H9 (cell line): ENCODE results near the gene ANAPC15. TPM values are rescaled to one million over a fixed set of nuclear protein-coding genes. Genes with fewer than 3 reads are reported as not detected.

ENCODE experiments used
- DNase-seq: peaks from one replicate; pipeline ENCODE4 v3.0.0-alpha.2; 2017
- H2AFZ ChIP-seq: one replicate; pipeline ENCODE4 v1.6.1; 2013; ENCODE audit warnings: mild to moderate bottlenecking, low read length, control low read depth, moderate library complexity
- H2AK5ac ChIP-seq: 2 replicates; pipeline ENCODE4 v1.6.1; 2013; ENCODE audit warnings: low read length, control low read depth, mixed read lengths; ENCODE audit not compliant: insufficient read length
- H2BK120ac ChIP-seq: one replicate; pipeline ENCODE4 v1.6.1; 2013; ENCODE audit warnings: low read depth, mild to moderate bottlenecking, low read length, control low read depth, inconsistent platforms; ENCODE audit not compliant: poor library complexity, severe bottlenecking
- H2BK12ac ChIP-seq: 2 replicates; pipeline ENCODE4 v1.6.1; 2013; ENCODE audit warnings: low read length, control low read depth, mixed read lengths, low read depth; ENCODE audit not compliant: insufficient read length
- H2BK15ac ChIP-seq: 2 replicates; pipeline ENCODE4 v1.6.1; 2013; ENCODE audit warnings: low read depth, low read length, control low read depth
- H2BK20ac ChIP-seq: one replicate; pipeline ENCODE4 v1.6.1; 2013; ENCODE audit warnings: low read depth, mild to moderate bottlenecking, low read length, control low read depth, inconsistent platforms; ENCODE audit not compliant: poor library complexity, severe bottlenecking
- H2BK5ac ChIP-seq: 2 replicates; pipeline ENCODE4 v1.6.1; 2013; ENCODE audit warnings: low read length, control low read depth, mixed read lengths; ENCODE audit not compliant: insufficient read length
- H3K14ac ChIP-seq: 2 replicates; pipeline ENCODE4 v1.6.1; 2013; ENCODE audit warnings: low read length, control low read depth; ENCODE audit not compliant: insufficient read depth
- H3K18ac ChIP-seq: 2 replicates; pipeline ENCODE4 v1.6.1; 2013; ENCODE audit warnings: low read depth, mild to moderate bottlenecking, mixed read lengths, low read length, control low read depth; ENCODE audit not compliant: insufficient read length
- H3K23ac ChIP-seq: 2 replicates; pipeline ENCODE4 v1.6.1; 2013; ENCODE audit warnings: low read length, control low read depth, mixed read lengths, low read depth; ENCODE audit not compliant: insufficient read length
- H3K23me2 ChIP-seq: 2 replicates; pipeline ENCODE4 v1.6.1; 2013; ENCODE audit warnings: low read depth, mild to moderate bottlenecking, mixed read lengths, low read length, control low read depth; ENCODE audit not compliant: insufficient read length, poor library complexity, severe bottlenecking
- H3K27ac ChIP-seq: 2 replicates; pipeline ENCODE4 v1.5.1; 2013; ENCODE audit warnings: low read length, control low read depth, mixed read lengths, low read depth; ENCODE audit not compliant: insufficient read length
- H3K27me3 ChIP-seq: 2 replicates; pipeline ENCODE4 v1.6.1; 2013; ENCODE audit warnings: low read length, control low read depth, inconsistent platforms; ENCODE audit not compliant: insufficient read depth
- H3K4ac ChIP-seq: 2 replicates; pipeline ENCODE4 v1.6.1; 2013; ENCODE audit warnings: low read depth, mild to moderate bottlenecking, control low read depth, inconsistent platforms, low read length, moderate library complexity
- H3K4me1 ChIP-seq: 2 replicates; pipeline ENCODE4 v1.6.1; 2013; ENCODE audit warnings: low read length, control low read depth, inconsistent platforms; ENCODE audit not compliant: insufficient read depth
- H3K4me2 ChIP-seq: 2 replicates; pipeline ENCODE4 v1.6.1; 2013; ENCODE audit warnings: low read length, control low read depth, mixed read lengths; ENCODE audit not compliant: insufficient read length, insufficient read depth
- H3K56ac ChIP-seq: 2 replicates; pipeline ENCODE4 v1.6.1; 2013; ENCODE audit warnings: low read depth, mild to moderate bottlenecking, mixed read lengths, low read length, control low read depth; ENCODE audit not compliant: insufficient read length
- H3K79me1 ChIP-seq: 2 replicates; pipeline ENCODE4 v1.6.1; 2013; ENCODE audit warnings: low read depth, mild to moderate bottlenecking, moderate library complexity, low read length, control low read depth, inconsistent platforms; ENCODE audit not compliant: insufficient read depth, poor library complexity, severe bottlenecking
- H3K79me2 ChIP-seq: 2 replicates; pipeline ENCODE4 v1.6.1; 2013; ENCODE audit warnings: low read length, control low read depth, inconsistent platforms; ENCODE audit not compliant: insufficient read depth
- H3K9ac ChIP-seq: 2 replicates; pipeline ENCODE4 v1.6.1; 2013; ENCODE audit warnings: low read length, control low read depth, mixed read lengths; ENCODE audit not compliant: insufficient read length; ENCODE audit errors: extremely low read depth
- H3K9me3 ChIP-seq: one replicate; pipeline ENCODE4 v1.6.1; 2013; ENCODE audit warnings: low read depth, low read length, inconsistent platforms; ENCODE audit not compliant: control insufficient read depth
- H3T11ph ChIP-seq: one replicate; pipeline ENCODE4 v1.6.1; 2013; ENCODE audit warnings: mild to moderate bottlenecking, low read length, control low read depth, inconsistent platforms
- H4K20me1 ChIP-seq: one replicate; pipeline ENCODE4 v1.6.1; 2013; ENCODE audit not compliant: control insufficient read depth, insufficient read length, insufficient read depth
- H4K5ac ChIP-seq: 2 replicates; pipeline ENCODE4 v1.6.1; 2013; ENCODE audit warnings: low read depth, mild to moderate bottlenecking, mixed read lengths, low read length, control low read depth; ENCODE audit not compliant: insufficient read length
- H4K8ac ChIP-seq: replicated peaks from 2 replicates; pipeline ENCODE4 v1.6.1; 2013; ENCODE audit warnings: low read length, control low read depth, mixed read lengths, low read depth; ENCODE audit not compliant: insufficient read length
- H4K91ac ChIP-seq: 2 replicates; pipeline ENCODE4 v1.6.1; 2013; ENCODE audit warnings: low read depth, mild to moderate bottlenecking, moderate library complexity, mixed read lengths, low read length, control low read depth; ENCODE audit not compliant: insufficient read length
- H3K27ac Mint-ChIP-seq, 3 experiments: 2 replicates in 2 of 3; 3 replicates in 1 of 3; pipeline ENCODE4 v1.8.0; 2020 to 2021; ENCODE audit warnings: mixed read lengths in 3 of 3, mild to moderate bottlenecking in 1 of 3, moderate library complexity in 1 of 3
- H3K27me3 Mint-ChIP-seq: 2 replicates; pipeline ENCODE4 v1.8.0; 2021; ENCODE audit warnings: low read depth, mild to moderate bottlenecking, moderate library complexity, mixed read lengths
- H3K36me3 Mint-ChIP-seq, 3 experiments: 2 replicates in 2 of 3; 3 replicates in 1 of 3; pipeline ENCODE4 v1.8.0; 2020 to 2021; ENCODE audit warnings: low read depth in 3 of 3, mixed read lengths in 3 of 3; ENCODE audit not compliant: insufficient read depth in 1 of 3
- H3K4me1 Mint-ChIP-seq, 2 experiments: 2 replicates each; pipeline ENCODE4 v1.8.0; 2020; ENCODE audit warnings: mixed read lengths in 2 of 2
- H3K4me3 Mint-ChIP-seq, 2 experiments: 2 replicates in 1 of 2; 3 replicates in 1 of 2; pipeline ENCODE4 v1.8.0; 2020 to 2021; ENCODE audit warnings: mild to moderate bottlenecking in 2 of 2, mixed read lengths in 2 of 2, moderate library complexity in 1 of 2
- H3K9me3 Mint-ChIP-seq, 2 experiments: 2 replicates in 1 of 2; 3 replicates in 1 of 2; pipeline ENCODE4 v1.8.0; 2020; ENCODE audit warnings: mild to moderate bottlenecking in 2 of 2, mixed read lengths in 2 of 2, moderate library complexity in 1 of 2
- CTCF ChIP-seq: fragments of 200-600 bp; sonication (generic); conservative IDR thresholded peaks from 3 replicates; pipeline ENCODE4 v1.8.0; 2021; ENCODE audit warnings: antibody characterized with exemption, mild to moderate bottlenecking
- WGBS: extraction: QIAGEN DNeasy Blood & Tissue Kit; methylation state at CpG from one replicate; pipeline ENCODE4 v1.1.7; 2013; ENCODE audit warnings: missing lambda C conversion rate, low lambda C conversion rate, mixed read lengths; ENCODE audit not compliant: insufficient read length; ENCODE audit errors: extremely low coverage; 5-methylcytosine and 5-hydroxymethylcytosine counted together
- total RNA-seq: library from RNA; stranded (reverse); gene quantifications from 2 replicates; pipeline ENCODE4 v1.2.1, GENCODE V29; 2021

ANAPC15 gene
- total RNA-seq, 1 experiment from 2014 or later: 72.6 TPM

GRCh38 chr11:72136684-72137262 is 24.3 kb upstream of the ANAPC15 start:
- Histone ChIP-seq H3K23me2 (no peaks in the 10 kb centered on the region), H3K27me3 (no peaks in the 10 kb centered on the region), H2BK20ac (no peak overlapping the region), H4K8ac (no peak overlapping the region), H3K56ac (no peak overlapping the region), H4K91ac (no peak overlapping the region), H3K79me2 (no peaks in the 10 kb centered on the region), H3K23ac (no peak overlapping the region), H3K27ac (no peak overlapping the region), H3K9me3 (no peaks in the 10 kb centered on the region), H3K14ac (no peak overlapping the region), H2AK5ac (no peak overlapping the region), H2BK120ac (no peak overlapping the region), H3T11ph (no peak overlapping the region), H4K5ac (no peak overlapping the region), H3K4me1 (no peaks in the 10 kb centered on the region; the same call in none of the 2 replicates), H2BK5ac (no peak overlapping the region), H2BK15ac (no peak overlapping the region), H3K4me2 (no peak overlapping the region), H3K79me1 (no peaks in the 10 kb centered on the region), H2AFZ (no peak overlapping the region), H3K9ac (no peak overlapping the region), H2BK12ac (no peak overlapping the region), H3K4ac (no peak overlapping the region), H3K18ac (no peak overlapping the region), H4K20me1 (no peaks in the 10 kb centered on the region)
- Mint-ChIP-seq H3K4me1 (peaks cover 0 to 5% of the 10 kb centered on the region in 2 experiments; a peak in 2 of 4 replicates), H3K27me3 (peaks cover 19% of the 10 kb centered on the region), H3K27ac (no peak overlapping the region), H3K4me3 (no peak overlapping the region), H3K9me3 (no peaks in the 10 kb centered on the region), H3K36me3 (no peaks in the 10 kb centered on the region)
- no peak for TF ChIP-seq CTCF
- WGBS: no CpG with 5 or more reads among the region's 4 CpGs
- no peak for DNase-seq
